ENCODE data around the gene AKR1A1. TPM values are rescaled to one million over a fixed set of nuclear protein-coding genes. Genes with fewer than 3 reads are reported as not detected.

Gene AKR1A1
- total and polyA plus RNA-seq, 2 of the 8 experiments (the other 6 are each of a cell fraction or from before 2014, with no cell fraction given): 344 to 435 TPM

DNA sequence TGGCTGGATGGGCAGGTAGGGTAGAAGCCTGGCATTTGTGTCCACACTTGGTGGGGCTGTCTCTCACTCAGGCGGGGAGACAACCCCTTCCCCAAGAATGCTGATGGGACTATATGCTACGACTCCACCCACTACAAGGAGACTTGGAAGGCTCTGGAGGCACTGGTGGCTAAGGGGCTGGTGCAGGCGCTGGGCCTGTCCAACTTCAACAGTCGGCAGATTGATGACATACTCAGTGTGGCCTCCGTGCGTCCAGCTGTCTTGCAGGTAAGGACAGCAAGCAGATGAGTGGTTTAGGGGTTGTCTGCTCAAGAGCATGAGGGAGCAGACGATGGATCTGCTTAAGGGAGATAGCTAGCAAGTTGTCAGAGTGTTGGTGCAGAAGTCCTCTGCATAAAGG lies 17.3 kb downstream of the AKR1A1 start:
- Histone ChIP-seq H3K4me1 (replicated peaks in 1 of 4; ENCODE audit: control insufficient read depth in 3 of 4, insufficient read depth in 4 of 4, low read length in 3 of 4) (peaks cover 0 to 2% (median under 1%) of the 10 kb centered on the region in 4 experiments; a peak in 4 of 7 replicates), H4K8ac (ENCODE audit: extremely low read depth, insufficient read depth, low read length) (peak overlapping the region; percentile 22; the same call in 1 of the 2 replicates), H3K79me1 (ENCODE audit: low read depth, low read length) (0 out of 2 replicates have a peak, but pooled peaks cover 3% of the 10 kb centered on the region), H4K5ac (ENCODE audit: insufficient read length, low read depth, low read length) (no peak overlapping the region), H3K14ac (ENCODE audit: insufficient read length) (no peak overlapping the region), H2BK5ac (ENCODE audit: low read depth, low read length) (no peak overlapping the region), H2BK12ac (ENCODE audit: low read depth, low read length) (no peak overlapping the region), H3K18ac (ENCODE audit: extremely low read depth, low read length) (no peak overlapping the region), H3K36me3 (ENCODE audit: control insufficient read depth in 2 of 4, insufficient read depth in 4 of 4, low read length in 3 of 4) (peaks cover 29 to 63% (median 50%) of the 10 kb centered on the region in 4 experiments), H3K9me3 (ENCODE audit: insufficient read depth in 2 of 2, low read depth in 1 of 2, low read length in 1 of 2) (no peaks in the 10 kb centered on the region), H3K4me3 (ENCODE audit: extremely low read depth in 1 of 4, insufficient read depth in 2 of 4, low read depth in 3 of 4, low read length in 4 of 4) (no peak overlapping the region), H3K4ac (replicated peaks; ENCODE audit: insufficient read length, low read depth, low read length) (no peak overlapping the region), H4K91ac (replicated peaks; ENCODE audit: insufficient read length, low read length) (no peak overlapping the region), H3K23ac (ENCODE audit: insufficient read length) (no peak overlapping the region), H2AFZ (ENCODE audit: low read length) (no peak overlapping the region), H2BK15ac (ENCODE audit: low read length) (no peak overlapping the region), H2AK5ac (ENCODE audit: low read depth, low read length) (no peak overlapping the region), H3K9ac (replicated peaks in 1 of 4; ENCODE audit: extremely low read depth in 1 of 4, low read depth in 3 of 4, low read length in 3 of 4) (no peak overlapping the region), H3K23me2 (ENCODE audit: low read depth, low read length) (no peaks in the 10 kb centered on the region), H4K20me1 (replicated peaks in 1 of 2; ENCODE audit: control insufficient read depth in 1 of 2, insufficient read depth in 2 of 2, low read length in 2 of 2) (peaks cover 8 to 16% of the 10 kb centered on the region in 2 experiments), H3K79me2 (ENCODE audit: control insufficient read depth in 1 of 2, insufficient read depth in 2 of 2, low read length in 2 of 2) (peaks cover 0 to 9% of the 10 kb centered on the region in 2 experiments; a peak in 1 of 4 replicates), H3K4me2 (ENCODE audit: insufficient read depth in 1 of 2, low read depth in 2 of 2, low read length in 2 of 2) (no peak overlapping the region), H3K27me3 (replicated peaks in 1 of 4; ENCODE audit: control insufficient read depth in 3 of 4, extremely low read depth in 1 of 4, insufficient read depth in 3 of 4, low read length in 3 of 4) (no peaks in the 10 kb centered on the region), H3K27ac (ENCODE audit: low read depth, low read length) (no peak overlapping the region), H2BK120ac (replicated peaks; ENCODE audit: low read depth, low read length) (no peak overlapping the region), H2BK20ac (ENCODE audit: low read length) (no peak overlapping the region), H3K56ac (replicated peaks; ENCODE audit: insufficient read length, low read depth, low read length) (no peak overlapping the region)
- 93% methylated on average over 7 of the region's 7 CpGs; no CpG with 5 or more reads in 1 of the 2 experiments for WGBS, 2 experiments (ENCODE audit: extremely low coverage in 1 of 2, insufficient coverage in 1 of 2, insufficient read length in 1 of 2, insufficient replicate concordance in 2 of 2, low coverage in 1 of 2, low lambda C conversion rate in 2 of 2, missing lambda C conversion rate in 1 of 2)
- FAIRE-seq: no peak
- no peak for DNase-seq (ENCODE audit: low read depth in 1 of 2, low spot score in 2 of 2)
- ChIA-PET CTCF (ENCODE audit: partially characterized antibody) (interaction anchor here (0.8 to 10.7 kb wide), 15 partner anchors 9 to 554 kb away, joined by 3 to 133 read pairs (median 7); partner anchors contain the start of genes NASP and PRDX1), POLR2A (ENCODE audit: partially characterized antibody) (interaction anchor here (0.8 to 16.6 kb wide), 8 partner anchors 13 to 67 kb away, joined by 4 to 222 read pairs (median 81); partner anchors contain the start of genes AKR1A1, CCDC163, MMACHC and NASP)
- TF ChIP-seq JUN (IDR thresholded peaks at IDR 0.05; ENCODE audit: low read depth, low read length) (no peak), EP300 (IDR thresholded peaks at IDR 0.05; ENCODE audit: borderline replicate concordance in 1 of 2, low read depth in 2 of 2, low read length in 2 of 2) (no peak), CBX5 (IDR thresholded peaks at IDR 0.05; ENCODE audit: low read depth, low read length) (no peak), RNF2 (IDR thresholded peaks at IDR 0.05; ENCODE audit: borderline replicate concordance, low read depth, low read length, missing control alignments, poor library complexity, severe bottlenecking) (no peak), KDM4A (IDR thresholded peaks at IDR 0.05; ENCODE audit: low read depth, low read length, severe bottlenecking) (no peak), YY1 (IDR thresholded peaks at IDR 0.05; ENCODE audit: low read depth, low read length) (no peak)
